B cell (primary cell): ENCODE data around the gene TWNK.

Source experiments
- CTCF ChIP-seq: fragments of 200-600 bp; IDR thresholded peaks from one replicate; pipeline ENCODE4 v1.8.0; 2022; ENCODE audit warnings: antibody characterized with exemption, mild to moderate bottlenecking
- EZH2 ChIP-seq: IDR thresholded peaks from 2 replicates; pipeline ENCODE4 v1.6.1; 2012; ENCODE audit warnings: borderline replicate concordance, low read depth, mild to moderate bottlenecking, moderate library complexity, low read length; ENCODE audit not compliant: insufficient read depth, poor library complexity, severe bottlenecking

GRCh38 chr10:100976906-100977305 is 10.4 kb upstream of the TWNK start:
- TF ChIP-seq CTCF (no peak), EZH2 (no peak)
